Measurements from ENCODE around the gene DTWD2.

GRCh38 chr5:119031905-119032304 is 43.6 kb upstream of the DTWD2 start:
- TF ChIP-seq CTCF (IDR thresholded peaks at IDR 0.05; ENCODE audit: low read length) (no peak), EZH2 (IDR thresholded peaks at IDR 0.05; ENCODE audit: borderline replicate concordance, low read length) (no peak)
